GM21717 (cell line): ENCODE results near the gene ARHGEF1.

Experiments used
- ATAC-seq: cut with Tn5 transposase; IDR thresholded peaks from one replicate; pipeline ENCODE4 v1.9.1; 2021; ENCODE audit warnings: mild to moderate bottlenecking, moderate library complexity; ENCODE audit not compliant: unreplicated experiment

The ARHGEF1 gene

DNA sequence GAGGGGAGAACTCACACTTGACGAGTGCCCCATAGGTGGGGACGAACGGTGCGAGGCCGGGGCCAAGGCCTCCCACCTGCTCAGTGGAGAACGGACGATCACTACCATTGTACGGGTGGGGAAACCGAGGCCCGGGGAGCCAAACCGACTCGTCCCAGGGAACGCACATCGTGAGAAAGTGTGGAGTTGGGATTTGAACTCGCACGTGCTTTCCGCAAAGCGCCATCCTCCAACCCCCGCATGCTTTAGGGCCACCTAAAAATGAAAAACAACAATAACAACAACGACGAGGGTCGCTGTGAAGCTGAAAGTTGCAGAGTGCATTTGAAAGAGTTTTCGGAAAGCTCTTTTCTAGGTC lies 458 bp downstream of the ARHGEF1 start:
- ATAC-seq: no peak

DNA sequence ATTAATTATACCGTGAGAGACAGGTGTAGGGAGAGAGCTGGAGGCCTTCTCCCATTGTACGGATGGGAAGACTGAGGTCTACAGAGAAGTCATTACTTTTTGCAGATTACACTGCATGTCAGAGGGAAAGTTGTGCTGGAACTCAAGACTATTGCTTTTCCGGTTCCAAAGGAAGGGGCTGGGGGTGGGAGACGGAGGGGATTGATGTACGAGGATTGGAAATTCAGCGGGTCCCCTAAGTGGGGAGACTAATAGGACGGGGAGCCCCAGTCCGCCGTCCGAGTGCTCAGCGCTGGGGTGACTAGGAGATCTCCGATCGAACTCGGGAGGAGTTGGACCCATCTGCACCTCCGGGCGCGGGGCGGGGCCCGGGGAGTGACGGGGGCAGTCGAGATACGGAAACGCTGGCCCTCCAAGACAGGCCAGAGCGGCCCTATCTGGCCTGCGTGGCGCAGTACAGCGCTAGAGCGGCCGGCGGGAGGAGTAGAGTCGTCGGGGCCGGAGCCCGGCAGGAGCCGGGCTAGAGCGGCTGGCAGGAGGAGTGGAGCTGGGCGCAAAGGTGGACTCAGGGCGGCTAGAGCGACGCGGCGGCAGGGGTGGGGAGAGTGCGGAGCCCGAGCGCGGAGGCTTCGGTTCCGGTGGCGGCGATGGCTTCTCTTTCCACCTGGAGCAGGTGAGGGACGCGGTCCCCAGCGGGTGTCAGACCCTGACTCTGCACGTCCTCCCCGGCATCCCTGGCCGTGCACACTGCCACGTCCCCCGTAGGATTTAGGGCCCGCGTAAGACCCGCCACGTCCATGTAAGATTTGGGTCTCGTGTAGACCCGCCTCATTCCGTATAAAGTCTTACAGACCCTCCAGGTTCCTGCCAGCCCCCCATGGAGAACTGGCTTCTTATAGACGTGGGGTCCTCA lies 1.1 kb downstream of the ARHGEF1 start:
- peak; percentile 65 for ATAC-seq

DNA sequence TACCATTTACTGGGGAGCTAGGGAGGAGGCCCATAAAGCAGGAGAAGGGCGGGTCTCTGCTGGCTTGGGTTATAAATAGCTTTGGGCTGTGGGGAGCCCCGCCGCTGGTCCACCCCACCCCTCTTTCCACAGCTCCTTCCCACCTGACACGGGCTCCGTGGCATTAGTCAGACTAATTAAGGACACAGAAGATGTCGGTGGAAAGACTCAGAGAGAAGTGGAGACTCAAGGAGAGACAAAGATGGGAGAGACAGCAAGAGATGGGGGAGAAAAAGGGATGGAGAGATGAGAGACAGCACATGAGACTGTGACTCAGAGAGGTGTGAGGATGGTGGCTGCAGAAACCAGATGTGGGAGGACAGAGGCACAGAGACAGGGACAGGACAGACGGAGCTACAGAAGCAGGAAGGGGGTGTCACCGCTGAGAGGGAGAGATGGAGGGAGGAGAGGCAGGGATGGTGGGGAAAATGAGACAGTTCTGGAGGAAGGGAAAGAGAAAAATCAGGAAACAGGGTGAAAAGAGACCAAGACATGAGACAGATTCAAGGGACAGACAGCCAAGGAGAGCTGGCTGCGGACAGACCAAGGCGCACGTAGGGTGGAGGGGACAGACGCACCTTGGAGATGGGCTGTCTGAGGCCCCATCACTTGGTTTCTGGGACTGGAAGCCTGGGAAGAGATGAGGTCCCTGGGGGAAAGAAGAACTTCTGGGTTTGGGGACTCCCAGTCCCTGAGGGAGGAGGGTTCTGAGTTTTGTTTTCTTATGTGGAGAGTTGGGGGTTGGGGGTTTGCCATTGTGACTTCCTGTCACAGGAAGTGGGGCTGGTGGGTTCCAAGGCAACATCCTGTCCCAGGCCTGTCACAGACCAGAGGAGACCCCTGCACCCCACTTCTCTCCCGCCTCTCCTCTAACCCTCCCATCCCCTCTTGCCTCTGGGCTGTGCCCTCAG lies 4.1 kb downstream of the ARHGEF1 start:
- no peak for ATAC-seq

DNA sequence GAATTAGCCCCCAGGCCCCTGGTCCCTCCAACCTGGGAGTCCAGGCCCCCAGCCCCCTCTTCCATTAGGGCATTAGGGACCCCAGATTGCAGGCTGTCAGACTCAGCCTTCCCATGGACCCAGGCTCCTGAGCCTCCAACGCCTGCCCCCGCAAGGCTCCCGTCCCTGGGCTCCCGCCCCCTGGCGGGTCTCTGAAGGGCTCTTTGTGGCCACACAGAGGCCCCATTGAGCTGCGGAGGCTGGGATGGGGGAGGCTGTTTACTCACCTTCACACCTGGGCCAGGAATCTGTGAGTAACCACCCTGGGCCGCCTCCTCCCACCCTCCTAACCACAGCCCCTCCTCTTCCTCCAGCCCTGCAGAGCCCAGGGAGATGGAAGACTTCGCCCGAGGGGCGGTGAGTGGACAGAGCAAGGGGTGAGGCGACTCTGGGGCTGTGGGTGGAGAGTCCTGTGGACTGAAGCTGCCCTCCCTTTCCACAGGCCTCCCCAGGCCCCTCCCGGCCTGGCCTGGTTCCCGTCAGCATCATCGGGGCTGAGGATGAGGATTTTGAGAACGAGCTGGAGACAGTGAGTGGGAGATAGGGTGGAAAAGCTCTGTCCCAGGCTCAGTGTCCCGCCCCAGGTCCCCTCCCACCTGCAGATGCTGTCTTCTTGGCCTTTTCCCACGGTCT lies 4.9 kb downstream of the ARHGEF1 start:
- ATAC-seq: no peak

DNA sequence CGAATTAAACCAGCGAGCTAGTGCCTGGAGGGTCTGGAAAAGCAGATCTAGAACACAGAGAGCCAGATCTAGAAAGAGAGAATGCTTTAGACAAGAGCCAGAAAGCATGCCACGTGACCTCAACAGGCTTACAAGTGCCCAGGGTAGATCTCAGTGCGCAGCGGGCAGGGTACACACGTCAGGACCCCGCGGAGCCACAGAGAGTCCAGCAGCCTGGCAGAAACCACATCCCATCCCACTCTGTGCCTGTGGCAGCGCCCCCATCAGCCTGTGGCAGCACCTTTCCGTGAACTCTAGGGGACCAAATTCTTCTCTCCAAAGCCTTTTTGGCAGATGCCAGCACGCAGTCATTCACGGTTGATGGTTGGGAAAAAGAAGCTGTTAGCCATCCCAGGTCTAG lies 5.9 kb downstream of the ARHGEF1 start:
- no peak for ATAC-seq

DNA sequence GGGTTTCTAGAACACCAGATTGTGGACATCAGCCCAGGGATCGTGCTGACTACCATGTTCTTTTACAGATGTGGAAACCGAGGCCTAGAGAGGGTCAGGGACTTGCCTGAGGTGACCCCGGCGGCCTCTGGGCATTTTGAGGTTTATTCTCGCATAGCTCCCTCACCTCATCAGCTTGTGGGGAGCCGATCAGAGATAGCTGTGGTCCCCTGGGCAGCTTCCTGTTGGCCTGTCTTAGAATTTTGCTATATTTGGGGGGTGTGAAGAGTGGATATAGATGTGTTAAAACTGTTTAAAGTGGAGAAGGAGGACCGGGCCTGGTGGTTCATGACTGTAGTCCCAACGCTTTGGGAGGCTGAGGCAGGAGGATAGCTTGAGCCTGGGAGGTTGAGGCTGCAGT lies 6.9 kb downstream of the ARHGEF1 start:
- no peak for ATAC-seq

DNA sequence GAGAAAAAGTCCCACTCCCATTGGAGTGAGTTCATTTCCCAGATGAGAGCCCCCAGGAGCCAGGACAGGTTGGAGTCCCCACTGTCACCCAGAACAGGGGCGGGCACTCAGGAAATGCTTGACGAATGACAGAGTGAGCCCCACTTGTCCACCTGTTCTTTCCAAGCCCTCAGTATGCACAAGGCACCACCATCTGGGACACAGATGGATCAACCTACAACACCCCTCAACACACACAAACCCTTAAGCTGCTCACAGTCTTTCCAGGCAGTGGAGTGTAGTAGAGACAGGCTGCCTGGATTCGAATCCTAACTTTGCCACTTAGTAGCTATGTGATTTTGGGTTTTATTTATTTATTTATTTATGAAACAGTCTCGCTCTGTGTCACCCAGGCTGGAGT lies 8.0 kb downstream of the ARHGEF1 start:
- no peak for ATAC-seq

DNA sequence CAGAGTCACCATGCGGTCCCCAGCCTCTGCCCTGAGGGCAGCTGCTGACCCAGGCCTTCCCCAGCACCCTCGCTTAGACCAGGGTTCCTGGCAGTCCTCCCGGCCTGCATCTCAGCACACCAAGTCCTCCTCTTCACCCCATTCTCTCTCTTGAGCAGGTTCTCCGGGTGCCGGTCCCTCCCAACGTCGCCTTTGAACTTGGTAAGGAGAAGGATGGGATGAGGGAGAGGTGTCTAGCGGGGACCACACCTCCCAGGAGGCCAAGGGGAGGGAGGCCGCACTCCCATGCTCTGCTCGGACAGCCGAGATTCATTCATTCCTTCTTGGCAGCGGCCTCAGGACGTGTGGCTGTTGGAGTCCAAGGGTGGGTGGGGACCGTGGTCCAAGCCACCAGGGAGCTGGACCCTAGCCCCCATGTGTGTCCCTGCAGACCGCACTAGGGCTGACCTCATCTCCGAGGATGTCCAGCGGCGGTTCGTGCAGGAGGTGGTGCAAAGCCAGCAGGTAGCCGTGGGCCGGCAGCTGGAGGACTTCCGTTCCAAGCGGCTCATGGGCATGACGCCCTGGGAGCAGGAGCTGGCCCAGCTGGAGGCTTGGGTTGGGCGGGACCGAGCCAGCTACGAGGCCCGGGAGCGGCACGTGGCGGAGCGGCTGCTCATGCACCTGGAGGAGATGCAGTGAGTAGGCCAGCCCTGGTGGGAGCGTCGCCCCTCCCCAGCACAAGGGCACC lies 9.4 kb downstream of the ARHGEF1 start:
- no peak for ATAC-seq

DNA sequence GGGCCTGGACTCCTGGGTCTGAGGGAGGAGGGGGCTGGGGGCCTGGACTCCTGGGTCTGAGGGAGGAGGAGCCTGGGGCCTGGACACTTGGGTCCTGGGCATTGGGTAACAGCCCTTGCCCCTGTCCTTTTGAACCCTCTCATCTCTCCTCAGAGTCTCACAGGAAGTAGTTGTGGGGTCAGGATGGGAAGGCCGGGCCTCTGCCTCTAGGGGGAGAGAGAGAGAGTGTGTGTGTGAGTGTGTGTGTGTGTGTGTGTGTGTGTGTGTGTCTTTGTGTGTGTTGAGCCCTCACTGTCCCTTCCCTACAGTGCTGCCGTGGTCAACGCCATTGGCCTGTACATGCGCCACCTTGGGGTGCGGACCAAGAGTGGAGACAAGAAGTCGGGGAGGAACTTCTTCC lies 10.9 kb downstream of the ARHGEF1 start:
- no peak for ATAC-seq

DNA sequence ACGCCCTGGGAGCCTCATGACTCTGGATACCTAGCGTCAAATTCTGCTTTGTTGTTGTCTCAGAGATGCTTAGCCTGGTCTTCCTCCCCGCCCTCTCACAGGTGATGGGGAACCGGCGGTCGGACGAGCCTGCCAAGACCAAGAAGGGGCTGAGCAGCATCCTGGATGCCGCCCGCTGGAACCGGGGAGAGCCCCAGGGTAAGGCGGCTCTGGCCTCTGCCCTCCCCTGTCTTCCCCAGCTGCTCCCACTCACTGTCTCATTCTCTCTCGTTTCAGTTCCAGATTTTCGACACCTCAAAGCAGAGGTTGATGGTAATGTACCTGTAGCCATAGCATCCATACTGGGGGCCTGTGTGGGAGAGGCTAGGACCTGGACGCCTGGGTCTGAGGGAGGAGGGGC lies 11.4 kb downstream of the ARHGEF1 start:
- ATAC-seq: no peak

DNA sequence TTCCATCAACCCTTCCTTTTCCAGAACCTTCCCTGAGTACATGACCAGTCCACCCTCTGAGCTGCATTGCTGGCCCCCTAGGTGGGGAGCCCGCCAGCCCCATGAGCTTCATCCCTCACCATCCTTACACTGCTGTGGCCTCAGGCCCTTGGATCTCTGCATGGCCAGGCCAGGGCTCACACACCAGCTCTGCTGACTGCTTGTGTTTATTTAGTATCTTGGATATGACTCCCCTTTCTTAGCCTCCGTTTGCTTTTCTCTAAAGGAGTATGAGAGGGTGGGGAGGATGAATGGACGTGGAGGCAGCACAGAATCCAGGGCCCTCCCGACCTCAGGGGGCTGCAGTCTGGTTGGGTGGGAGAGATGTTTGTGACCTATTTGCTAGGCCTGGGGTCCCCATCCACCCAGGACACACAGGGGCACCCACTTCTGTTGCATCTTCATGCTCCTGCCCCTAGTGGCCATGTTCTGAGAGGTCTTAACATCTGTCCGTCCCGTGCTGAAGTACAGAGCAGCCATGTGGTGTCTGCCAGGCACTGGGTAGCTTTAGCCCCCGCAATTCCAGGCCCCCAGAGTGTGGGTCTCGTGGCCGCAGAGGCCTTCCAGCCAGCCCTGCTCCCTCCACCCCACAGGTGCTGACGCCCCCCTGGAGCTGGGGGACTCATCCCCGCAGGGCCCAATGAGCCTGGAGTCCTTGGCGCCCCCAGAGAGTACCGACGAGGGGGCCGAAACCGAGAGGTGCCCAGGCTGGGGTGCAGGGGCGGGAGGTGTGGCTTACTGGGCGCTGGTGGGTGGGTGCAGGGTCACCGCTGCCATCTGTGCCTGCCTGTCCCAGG lies 13.0 kb downstream of the ARHGEF1 start:
- ATAC-seq: no peak

DNA sequence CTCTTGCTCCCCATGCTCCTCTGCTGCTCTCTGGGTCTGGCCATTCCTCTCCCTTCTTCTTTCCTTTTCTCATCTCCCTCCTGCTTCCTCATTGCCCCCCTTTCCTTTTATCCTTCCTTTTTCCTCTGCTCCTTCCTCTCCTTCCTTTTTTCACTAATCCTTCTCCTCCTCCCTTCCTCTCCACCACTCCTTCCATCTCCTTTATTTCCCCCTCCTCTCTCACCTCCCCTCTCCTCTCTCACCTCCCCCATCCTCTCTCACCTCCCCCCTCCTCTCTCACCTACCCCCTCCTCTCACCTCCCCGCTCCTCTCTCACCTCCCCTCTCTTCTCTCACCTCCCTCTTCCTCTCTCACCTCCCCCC lies 13.6 kb downstream of the ARHGEF1 start:
- ATAC-seq: no peak

DNA sequence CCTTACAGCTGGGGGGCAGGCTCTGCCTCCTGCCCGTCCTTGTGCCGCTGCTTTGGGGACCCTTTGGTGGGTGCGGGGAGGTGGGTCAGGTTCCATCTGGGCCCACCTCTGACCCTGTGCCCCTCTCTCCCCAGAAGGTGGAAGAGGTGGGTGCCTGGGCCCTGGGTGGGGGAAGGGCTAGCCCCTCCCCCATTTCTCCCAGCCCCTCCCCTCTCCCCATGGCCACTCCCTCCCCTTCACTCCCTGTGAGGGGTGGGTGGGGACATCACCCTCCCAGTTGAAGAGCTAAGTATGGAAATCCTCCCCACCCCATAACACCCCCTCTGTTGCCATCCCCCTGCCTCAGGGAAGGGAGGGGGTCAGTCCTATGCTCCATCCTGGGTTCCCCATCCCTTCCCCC lies 14.2 kb downstream of the ARHGEF1 start:
- no peak for ATAC-seq

DNA sequence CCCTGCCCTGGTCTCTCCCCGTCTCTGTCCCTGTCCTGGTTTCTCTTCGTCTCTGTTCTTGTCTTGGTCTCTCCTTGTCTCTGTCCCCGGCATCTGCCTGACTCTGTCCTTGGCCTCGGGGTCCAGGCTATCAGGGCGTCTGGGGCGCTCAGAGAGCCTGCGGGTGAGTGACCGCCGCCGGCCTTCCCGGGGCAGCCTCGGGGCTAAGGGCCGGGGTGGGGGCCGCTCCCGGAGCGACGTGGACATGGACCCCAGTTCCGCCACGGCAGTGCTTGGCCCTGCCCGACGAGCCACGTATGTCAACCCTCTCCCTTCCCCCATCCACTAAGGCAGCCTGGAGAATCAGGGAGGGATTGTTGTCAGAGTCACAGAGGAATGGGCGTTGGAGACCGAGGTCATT lies 14.8 kb downstream of the ARHGEF1 start:
- ATAC-seq: no peak

DNA sequence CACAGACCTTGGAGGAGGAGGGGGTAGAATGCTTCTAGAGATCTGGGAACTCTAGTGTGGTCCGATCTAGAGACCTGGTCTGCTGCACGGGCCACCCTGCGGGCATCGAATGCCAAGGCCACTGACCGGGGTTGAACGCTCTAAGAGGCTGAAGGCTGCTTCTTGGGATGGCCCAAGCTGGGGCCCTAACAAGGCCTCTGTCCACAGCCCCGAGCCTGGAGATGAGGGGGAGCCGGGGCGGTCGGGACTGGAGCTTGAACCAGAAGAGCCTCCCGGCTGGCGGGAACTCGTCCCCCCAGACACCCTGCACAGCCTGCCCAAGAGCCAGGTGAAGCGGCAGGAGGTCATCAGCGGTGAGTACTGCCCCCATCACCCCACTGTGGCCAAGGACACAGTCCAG lies 15.3 kb downstream of the ARHGEF1 start:
- ATAC-seq: no peak

DNA sequence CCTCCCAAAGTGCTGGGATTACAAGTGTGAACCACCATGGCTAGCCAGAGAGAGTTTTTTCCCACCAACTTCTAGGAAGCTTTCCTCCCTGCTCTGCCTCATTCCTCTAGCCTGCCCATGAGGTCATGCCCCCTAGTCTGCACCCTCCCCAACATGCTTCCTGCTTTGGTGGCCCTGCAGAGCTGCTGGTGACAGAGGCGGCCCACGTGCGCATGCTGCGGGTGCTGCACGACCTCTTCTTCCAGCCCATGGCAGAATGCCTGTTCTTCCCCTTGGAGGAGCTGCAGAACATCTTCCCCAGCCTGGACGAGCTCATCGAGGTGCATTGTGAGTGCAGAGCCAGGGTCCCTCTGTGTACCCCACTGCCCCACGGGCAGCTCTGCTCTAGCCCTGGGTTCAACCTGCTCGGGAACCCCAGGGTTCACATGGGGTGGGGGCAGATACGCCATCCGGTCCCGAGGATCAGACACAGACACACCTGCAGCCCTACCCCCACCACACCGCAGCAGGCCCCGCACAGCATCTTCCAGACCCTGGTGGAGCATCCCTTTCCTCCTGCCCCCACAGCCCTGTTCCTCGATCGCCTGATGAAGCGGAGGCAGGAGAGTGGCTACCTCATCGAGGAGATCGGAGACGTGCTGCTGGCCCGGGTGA lies 18.9 kb downstream of the ARHGEF1 start:
- no peak for ATAC-seq

DNA sequence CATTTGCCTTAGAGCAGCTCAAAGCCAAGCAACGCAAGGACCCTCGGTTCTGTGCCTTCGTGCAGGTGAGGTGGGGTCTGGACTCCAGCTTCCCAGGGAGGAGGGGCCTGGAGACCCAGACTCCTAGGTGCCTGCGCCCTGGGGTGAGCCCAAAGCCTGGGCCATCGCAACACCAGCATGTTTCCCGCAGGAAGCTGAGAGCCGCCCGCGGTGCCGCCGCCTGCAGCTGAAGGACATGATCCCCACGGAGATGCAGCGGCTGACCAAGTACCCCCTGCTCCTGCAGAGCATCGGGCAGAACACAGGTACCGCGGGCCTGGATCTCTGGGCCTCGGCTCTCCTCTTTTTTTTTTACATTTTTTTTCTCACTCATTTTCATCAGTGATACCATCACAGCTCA lies 19.6 kb downstream of the ARHGEF1 start:
- no peak for ATAC-seq

DNA sequence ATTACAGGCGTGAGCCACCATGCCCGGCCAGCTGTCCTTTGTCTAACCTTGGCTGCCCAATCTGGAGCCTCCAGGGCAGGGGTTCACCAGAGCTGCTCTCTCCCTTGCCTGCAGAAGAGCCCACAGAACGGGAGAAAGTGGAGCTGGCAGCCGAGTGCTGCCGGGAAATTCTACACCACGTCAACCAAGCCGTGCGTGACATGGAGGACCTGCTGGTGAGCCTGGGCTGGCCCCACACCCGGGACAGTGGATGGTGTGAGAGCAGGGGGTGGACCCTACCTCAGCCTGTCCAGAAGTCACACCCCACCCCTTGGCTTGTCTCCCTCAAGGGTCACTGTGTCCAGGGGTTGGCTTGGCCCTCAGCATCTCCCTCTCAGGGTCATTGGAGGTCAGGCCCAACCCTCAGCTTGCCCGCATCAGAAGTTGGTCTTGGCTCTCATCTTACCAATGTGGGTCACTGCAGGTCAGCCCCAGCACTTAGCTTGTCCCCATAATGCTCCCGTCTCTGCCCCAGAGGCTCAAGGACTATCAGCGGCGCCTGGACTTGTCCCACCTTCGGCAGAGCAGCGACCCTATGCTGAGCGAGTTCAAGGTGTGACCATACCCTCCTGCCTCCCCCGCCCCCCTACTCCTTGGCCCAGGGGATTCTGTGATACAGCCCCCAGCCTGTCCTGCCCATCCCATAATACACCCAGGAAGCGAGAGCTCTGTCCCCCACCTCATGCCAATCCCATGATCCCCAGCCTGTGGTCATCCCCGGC lies 20.4 kb downstream of the ARHGEF1 start:
- ATAC-seq: no peak
